ENCODE measurements around the gene PROSER3.

PROSER3 gene

DNA sequence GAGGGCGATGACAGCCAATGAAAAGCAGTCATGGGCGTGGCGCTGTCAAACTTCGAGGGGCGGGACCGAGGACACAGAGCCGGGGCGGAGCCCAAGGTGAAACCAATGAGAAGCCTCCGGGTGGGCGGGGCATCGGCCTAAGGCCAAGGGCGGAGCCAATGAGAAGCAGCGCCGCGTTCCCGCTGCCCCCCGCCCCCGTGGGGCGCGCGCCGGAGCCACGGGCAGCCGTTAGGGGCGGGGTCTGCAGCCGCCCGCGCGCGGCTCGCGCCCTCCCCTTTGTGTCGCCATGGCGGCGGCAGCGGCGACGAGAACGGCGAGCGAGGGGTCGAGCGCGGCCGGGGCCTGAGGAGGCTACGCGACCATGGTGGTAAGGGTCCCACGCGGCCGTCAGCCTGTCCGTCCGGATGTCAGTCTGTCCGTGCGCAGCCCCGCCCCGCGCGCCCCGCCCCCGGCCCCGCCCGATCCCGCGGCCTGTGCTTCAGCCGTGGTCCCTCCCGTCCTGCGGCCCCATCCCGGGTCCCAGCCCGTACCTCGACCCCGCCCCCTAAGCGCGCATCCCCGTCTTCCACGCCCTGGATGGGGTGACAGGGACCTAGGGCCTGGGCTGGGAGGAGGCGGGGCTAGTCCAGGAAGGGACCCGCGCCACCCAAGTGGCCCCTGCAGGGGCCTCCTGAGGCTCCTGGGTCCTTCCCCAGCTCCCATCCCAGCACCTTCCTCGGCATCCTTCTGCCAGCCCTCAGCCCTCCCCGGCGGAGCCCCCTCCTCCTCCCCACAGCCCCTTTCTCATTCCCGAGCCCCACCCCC lies 17.5 kb downstream of the PROSER3 start, which contains the start of gene ARHGAP33:
TSS of gene ARHGAP33 (plus strand) at position 267 of the 804 bp plus-strand sequence. CDS start at position 362, 95 bp downstream.
- peak; percentile 94 to 97 (median 94) for DNase-seq (ENCODE audit: low read depth in 2 of 3, low spot score in 2 of 3)

DNA sequence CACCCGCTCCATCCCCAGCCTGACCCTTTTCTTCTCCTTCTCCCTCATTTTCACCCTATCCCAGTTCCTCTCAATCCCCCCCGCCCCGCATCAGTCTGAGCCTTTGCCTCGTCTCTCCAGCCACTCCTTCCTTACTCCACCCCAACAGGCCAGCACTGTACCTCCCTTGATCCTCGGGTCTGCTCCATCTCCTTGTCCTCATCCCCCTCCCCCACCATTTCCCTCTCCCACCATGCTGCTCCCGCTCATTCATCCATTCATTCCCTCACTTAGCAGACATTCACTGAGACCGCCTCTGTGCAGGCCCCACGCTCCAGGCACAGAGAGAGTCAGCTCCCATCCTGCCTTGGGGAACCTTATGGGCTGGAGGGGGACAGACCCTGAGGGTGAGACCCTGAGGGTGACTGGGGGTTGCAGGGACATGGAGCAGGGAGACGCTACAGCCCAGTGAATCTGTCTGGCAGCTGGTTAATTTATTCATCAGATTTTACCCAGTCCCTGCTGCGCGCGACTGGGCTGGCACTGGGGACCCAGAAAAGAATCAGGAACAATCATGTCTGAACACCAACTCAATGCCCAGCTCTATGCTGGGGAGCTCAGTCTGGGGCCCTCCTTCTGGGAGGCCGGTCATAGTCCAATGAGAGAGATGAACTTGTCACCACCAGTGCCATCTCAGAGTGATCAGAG lies 18.3 kb downstream of the PROSER3 start:
- DNase-seq (ENCODE audit: low read depth in 2 of 3, low spot score in 2 of 3): no peak

GRCh38 chr19:35777086-35777841 lies 19.3 kb downstream of the PROSER3 start:
- no peak for DNase-seq (ENCODE audit: low read depth in 2 of 3, low spot score in 2 of 3)

GRCh38 chr19:35777961-35778360 lies 20.0 kb downstream of the PROSER3 start:
- DNase-seq (ENCODE audit: low read depth in 2 of 3, low spot score in 2 of 3): no peak

DNA sequence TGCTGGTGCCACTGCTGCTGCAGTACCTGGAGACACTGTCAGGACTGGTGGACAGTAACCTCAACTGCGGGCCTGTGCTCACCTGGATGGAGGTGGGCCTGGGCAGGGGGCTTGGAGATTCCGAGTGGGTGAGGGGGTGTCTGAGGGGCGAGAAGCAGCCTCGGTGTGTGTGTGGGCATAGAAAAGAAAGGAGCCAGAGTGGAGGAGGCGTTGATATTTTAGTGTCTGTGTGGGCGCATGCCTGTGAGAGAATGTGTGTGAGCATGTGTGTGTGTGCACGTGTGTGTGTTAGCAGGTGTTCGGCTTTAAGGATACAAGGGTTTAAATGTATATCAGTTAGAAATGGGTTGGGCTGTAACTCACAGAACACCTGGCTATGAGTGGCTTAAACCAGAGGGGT lies 21.1 kb downstream of the PROSER3 start:
- DNase-seq (ENCODE audit: low read depth in 2 of 3, low spot score in 2 of 3): no peak

- no peak for DNase-seq (ENCODE audit: low read depth in 2 of 3, low spot score in 2 of 3)
Observed at GRCh38 chr19:35780058-35780457, 22.1 kb downstream of the PROSER3 start.

DNA sequence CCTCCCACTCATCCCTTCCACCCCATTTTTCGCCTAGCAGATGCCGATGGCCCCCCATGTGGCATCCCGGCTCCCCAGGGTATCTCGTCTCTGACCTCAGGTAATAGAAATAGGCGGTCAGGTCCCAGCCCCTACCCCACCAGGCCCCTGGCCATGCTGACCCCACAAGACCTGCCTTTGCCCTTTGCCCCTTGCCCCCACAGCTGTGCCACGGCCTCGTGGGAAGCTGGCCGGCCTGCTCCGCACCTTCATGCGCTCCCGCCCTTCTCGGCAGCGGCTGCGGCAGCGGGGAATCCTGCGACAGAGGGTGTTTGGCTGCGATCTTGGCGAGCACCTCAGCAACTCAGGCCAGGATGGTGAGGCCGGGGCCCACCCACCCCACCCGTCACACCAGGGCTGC lies 22.7 kb downstream of the PROSER3 start:
- DNase-seq (ENCODE audit: low read depth in 2 of 3, low spot score in 2 of 3): no peak

DNA sequence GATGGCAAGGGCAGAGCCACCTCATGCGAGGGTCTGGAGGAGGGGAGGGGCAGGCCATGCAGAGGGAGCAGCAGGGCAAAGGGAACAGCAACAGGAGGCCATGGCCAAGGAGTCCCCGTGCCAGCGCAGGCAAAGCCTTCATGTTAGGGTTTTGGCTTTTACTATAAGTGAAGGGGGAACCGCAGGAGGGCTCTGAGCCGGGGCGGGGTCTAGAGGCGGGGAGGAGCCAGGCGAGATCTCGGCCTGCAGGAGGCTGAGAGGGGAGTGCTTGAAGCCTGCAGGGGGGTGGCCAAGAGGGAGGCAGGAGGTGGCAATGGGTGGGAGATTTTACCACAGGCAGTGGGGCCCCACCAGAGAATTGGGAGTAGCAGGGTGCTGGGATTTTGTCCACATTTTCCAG lies 23.7 kb downstream of the PROSER3 start:
- DNase-seq (ENCODE audit: low read depth in 2 of 3, low spot score in 2 of 3): no peak

DNA sequence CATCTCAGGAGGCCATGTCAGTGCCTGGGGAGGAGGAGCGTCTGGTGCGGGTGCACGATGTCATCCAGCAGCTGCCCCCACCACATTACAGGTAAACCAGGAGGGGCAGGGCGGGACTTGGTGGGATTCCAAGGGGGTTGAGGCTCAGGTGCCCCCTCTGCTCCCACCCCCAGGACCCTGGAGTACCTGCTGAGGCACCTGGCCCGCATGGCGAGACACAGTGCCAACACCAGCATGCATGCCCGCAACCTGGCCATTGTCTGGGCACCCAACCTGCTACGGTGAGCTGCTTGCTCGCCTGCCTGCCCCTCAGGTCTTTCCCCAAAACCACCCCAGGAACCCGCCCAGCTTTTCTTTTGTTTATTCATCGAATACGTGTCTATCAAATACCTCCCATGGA lies 24.6 kb downstream of the PROSER3 start:
- DNase-seq (ENCODE audit: low read depth in 2 of 3, low spot score in 2 of 3): no peak

DNA sequence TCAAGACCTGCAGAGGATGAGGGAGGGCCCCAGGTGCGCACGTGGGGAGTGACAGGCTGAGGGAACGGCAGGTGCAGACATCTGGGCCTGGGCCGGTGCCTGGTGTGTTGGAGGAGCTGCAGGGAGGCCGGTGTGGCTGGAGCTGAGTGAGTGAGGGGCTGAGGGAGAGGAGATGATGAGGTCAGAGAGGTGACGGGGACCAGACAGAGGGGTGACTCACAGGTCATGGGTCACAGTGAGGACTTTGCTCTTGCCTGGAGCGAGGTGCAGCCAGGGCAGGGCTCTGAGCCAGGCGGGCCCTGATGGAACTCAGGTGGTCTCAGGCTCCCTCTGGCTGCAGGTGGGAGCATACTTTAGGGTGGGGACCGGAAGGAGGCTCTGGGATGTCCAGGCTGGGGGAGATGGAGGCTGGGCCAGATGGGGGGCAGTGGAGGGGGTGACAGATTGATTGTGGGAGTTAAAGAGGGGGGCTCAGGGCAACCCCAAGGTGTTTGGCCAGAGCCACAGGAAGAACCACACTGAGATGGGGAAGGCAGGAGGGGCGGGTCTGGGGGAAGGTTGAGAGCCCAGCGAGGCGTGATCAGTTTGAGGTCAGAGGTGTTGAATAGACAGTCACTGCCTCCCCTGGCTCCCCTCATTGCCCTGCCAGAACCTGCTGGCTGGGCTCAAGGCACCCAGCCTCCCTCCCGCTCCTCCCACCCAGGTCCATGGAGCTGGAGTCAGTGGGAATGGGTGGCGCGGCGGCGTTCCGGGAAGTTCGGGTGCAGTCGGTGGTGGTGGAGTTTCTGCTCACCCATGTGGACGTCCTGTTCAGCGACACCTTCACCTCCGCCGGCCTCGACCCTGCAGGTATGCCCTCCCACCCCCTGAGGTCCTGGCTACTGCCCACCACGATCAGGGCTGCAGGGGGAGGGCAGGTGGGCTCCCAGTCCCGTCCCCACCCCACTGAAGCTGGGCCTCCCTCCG lies 25.8 kb downstream of the PROSER3 start:
- DNase-seq (ENCODE audit: low read depth in 2 of 3, low spot score in 2 of 3): no peak

- DNase-seq (ENCODE audit: low read depth in 2 of 3, low spot score in 2 of 3): no peak
Observed at GRCh38 chr19:35784503-35785338, 26.7 kb downstream of the PROSER3 start.

DNA sequence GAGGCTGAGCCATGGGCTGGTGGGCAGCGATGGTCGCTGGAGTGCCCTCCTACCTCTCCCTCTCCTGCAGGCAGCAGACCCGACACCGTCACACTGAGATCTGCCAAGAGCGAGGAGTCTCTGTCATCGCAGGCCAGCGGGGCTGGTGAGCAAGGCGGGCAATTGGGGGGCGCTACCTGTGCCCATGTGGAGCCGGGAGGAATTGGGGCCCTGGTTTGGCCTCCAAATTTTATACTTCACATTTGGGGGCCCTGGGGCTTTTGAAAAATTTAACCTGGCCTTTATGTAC lies 27.3 kb downstream of the PROSER3 start:
- DNase-seq (ENCODE audit: low read depth in 2 of 3, low spot score in 2 of 3): no peak

DNA sequence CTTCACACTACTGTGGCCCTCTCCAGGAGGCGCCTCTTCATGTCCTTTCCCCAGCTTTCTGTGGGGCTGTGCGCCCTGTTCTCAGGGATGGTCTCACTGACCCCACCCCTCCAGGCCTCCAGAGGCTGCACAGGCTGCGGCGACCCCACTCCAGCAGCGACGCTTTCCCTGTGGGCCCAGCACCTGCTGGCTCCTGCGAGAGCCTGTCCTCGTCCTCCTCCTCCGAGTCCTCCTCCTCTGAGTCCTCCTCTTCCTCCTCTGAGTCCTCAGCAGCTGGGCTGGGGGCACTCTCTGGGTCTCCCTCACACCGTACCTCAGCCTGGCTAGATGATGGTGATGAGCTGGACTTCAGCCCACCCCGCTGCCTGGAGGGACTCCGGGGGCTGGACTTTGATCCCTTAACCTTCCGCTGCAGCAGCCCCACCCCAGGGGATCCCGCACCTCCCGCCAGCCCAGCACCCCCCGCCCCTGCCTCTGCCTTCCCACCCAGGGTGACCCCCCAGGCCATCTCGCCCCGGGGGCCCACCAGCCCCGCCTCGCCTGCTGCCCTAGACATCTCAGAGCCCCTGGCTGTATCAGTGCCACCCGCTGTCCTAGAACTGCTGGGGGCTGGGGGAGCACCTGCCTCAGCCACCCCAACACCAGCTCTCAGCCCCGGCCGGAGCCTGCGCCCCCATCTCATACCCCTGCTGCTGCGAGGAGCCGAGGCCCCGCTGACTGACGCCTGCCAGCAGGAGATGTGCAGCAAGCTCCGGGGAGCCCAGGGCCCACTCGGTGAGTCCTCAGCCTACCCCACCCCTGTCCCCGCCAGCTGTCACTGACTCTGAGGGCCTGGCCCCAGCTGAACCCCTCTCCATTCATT lies 28.6 kb downstream of the PROSER3 start:
- DNase-seq (ENCODE audit: low read depth in 2 of 3, low spot score in 2 of 3): no peak

GRCh38 chr19:35787227-35787799 lies 29.3 kb downstream of the PROSER3 start:
- DNase-seq (ENCODE audit: low read depth in 2 of 3, low spot score in 2 of 3): no peak

GRCh38 chr19:35788205-35788960 lies 30.4 kb downstream of the PROSER3 start:
- no peak for DNase-seq (ENCODE audit: low read depth in 2 of 3, low spot score in 2 of 3)

DNA sequence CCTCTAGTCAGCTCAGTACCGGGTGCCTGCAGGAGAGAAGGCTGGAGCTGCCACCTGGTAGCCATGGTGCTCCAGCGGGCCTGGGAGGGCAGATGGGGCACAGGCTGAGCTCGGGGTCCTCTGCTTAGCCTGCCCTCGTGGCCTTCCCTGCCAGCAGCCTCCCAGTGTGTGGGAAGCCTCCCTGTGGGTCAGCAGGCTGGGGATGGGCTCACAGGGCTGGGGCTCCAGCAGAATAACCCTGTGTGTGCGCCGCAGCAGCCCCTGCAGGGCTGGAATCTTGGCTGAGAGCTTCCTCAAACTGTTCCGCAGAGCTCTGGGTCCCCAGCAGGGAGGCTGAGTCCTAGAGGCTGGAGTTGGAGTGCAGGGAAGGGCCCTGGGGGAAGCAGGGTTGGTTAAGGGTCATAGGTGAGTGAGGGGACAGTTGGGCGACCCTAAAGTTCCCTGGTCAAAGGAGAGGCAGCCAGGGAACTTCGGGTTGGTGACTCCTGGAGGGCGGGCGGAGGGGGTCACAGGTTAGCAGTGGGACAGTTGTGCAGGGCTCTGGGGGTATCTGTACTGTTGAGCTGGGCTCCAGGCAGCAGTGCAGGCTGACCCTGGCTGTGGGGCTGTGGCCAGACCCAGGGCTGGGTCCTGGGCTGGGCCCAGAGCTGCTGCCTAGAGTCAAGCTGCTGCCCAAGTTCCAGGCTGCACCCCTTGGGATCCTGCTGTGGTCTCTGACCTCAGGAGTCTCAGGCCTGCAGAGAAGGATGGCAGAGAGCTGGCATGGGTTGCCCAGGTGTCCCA lies 31.4 kb downstream of the PROSER3 start:
- no peak for DNase-seq (ENCODE audit: low read depth in 2 of 3, low spot score in 2 of 3)

Data from activated CD8-positive, alpha-beta memory T cell treated with anti-CD3 and anti-CD28 coated beads for 48 hours (primary cell).